ENCODE results near the gene PRKCSH.
A peak's percentile ranks its signal among the peaks of the same experiment; 100 is the strongest.
"Not testable (repeated sequence)": the region's sequence is repeated elsewhere in the genome, so short reads cannot be mapped to it uniquely, and the experiment has no call there.

PRKCSH gene

DNA sequence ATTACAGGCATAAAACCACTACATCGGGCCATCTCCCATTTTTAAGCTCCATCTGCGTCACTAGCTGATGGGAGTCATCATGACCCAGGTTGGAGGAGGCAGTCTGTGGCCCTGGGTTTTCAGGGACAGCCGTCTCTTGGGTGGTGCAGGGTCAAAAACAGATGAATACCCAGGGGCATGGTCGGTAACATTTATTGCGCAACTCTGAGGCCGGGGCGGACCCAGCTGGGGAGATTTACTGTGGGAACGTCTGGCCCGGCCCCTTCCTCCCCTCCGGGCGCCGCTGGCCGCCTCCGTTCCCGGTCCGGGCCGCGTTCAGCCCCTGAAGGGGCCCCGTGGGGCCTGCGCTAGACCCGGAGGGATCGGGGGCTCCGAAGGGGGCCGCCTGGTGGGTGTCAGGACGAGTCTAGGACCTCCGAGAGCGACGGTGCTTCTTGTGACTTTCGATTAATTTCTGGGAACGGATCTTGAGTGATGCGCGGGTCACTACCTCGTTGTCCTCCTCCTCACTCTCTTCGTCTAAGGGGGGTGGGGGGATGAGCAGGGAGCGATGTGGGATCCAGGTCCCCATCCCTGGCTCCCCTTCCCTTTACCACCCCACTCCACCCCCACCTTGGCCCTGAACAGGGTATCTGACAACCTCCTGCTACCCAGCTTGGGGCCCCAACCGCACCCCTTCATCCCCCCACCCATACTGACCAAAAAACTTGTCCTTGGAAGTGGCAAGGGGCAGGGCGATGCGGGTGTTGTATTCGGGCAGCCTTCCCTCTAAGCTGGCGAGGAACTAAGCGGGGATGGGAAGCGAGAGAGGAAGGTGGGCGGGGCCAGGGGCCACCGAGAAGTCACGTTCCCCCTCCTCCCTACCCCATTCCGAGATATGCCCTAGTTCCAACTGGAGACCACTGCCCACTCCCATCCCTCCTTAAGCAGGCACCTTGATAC is 14.7 kb upstream of the PRKCSH start:
- peak in 1 of 2 donors; percentile 36 for DNase-seq

- peak in 1 of 2 donors; percentile 58 for DNase-seq
Observed at GRCh38 chr19:11421371-11422098, 13.9 kb upstream of the PRKCSH start.

DNA sequence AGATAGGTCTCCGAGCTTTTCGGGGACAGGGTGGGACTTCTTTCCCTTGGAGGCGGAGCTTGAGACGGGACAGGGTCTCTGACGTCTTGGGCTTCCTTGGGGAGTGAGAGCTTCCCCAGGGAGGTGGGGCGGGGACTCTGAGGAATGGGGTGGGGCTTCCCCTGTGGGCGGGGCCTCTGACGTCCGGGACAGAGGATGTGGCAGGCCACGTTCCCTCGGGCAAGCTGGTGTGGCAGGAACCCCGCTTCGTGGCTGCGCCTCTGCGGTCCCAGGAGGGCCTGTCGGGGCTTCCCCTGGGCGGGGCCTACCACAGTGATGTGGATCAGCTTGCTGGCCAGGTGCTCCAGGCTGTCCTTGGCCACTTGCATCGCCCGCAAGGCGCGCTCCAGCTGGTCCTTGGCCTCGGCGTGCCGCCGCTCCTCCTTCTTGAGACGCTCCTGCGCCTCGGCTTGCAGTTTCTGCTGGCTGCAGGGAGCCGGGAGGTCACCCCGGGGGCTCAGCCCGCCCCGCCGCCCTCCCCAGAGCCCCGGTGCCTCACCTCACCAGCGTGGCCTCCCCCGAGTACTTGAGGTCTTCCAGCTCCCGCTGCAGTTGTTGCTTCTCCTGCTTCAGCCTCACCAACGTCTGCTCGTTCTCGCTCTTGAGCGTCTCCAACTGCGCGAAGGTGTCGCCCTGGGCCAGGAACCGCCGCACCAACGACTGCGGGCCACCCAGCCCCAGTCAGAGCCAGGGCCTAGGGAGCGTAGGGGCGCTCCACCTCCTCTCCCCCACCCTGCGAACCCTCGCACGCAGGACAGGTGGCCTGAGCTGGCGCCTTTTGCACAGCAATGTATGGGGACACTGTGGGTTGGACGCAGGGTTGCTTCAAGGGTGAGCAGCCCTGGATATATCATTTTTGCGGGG is 13.0 kb upstream of the PRKCSH start:
- DNase-seq: peak in 1 of 2 donors; percentile 58

DNA sequence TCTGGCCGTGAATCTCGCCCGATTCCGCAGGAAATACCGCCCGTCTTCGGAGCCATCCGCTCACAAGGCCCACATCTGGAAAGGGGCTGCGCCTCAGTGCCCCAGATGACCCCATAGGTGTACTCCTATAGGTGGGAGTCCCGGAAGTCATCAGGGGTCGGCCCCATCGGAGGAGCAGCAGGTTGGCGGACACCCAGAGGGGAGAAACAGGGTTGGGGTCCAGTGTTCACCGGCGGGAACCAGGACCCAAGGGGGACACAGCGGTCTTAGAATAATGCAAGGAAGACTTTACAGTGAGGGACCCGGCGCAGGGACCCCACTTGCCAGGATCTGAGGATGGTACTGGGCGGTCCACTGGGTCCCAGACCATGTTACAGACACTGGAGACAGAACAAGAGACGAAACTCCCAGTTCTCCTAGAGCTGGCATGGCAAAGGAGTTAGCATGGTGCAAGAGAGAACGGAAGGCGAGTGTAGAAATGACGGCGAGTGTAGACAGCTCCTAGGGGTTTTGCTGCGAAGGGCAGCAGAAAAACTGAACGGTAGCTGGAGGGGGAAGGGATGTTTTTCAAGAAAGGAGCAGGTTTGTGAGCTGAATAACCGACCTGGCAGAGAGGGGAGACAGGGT is 12.2 kb upstream of the PRKCSH start:
- no peak for DNase-seq

- no peak for DNase-seq
Observed at GRCh38 chr19:11423791-11424181, 11.6 kb upstream of the PRKCSH start.

- DNase-seq: no peak
Observed at GRCh38 chr19:11425719-11426457, 9.5 kb upstream of the PRKCSH start.

DNA sequence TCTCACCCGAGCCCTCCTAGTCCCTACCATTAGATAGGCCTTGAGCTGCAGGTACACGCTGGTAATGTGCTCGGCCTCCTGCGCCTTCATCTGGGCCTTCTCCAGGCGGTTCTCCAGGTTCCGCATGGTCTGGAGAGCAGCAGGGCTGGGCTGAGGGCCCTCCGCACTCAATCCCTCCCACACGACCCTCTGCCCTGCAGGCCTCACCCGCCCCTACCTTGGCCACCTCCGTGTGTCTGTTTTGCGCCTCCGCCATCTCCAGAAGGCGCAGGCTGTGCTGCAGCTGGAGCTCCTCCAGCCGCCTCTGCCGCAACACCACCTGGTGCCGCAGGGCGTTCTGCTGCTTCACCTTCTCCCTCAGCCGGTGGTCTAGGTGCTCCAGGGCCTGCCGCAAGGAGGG is 8.8 kb upstream of the PRKCSH start:
- DNase-seq: no peak

DNA sequence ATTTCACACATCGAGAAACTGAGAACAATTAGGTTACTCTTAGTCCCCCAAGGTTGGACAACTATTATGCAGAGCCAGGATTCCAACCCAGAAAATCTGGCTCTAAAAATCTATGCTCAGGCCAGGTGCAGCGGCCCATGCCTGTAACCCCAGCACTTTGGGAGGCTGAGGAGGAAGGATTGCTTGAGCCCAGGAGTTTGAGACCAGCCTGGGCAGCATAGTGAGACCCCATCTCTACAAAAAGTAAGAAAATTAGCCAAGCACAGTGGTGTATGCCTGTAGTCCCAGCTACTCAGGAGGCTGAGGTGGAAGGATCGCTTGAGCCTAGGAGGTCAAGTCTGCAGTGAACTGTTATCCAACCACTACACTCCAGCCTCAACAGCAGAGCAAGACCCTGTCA is 1.9 kb upstream of the PRKCSH start:
- not testable (repeated sequence) for DNase-seq

DNA sequence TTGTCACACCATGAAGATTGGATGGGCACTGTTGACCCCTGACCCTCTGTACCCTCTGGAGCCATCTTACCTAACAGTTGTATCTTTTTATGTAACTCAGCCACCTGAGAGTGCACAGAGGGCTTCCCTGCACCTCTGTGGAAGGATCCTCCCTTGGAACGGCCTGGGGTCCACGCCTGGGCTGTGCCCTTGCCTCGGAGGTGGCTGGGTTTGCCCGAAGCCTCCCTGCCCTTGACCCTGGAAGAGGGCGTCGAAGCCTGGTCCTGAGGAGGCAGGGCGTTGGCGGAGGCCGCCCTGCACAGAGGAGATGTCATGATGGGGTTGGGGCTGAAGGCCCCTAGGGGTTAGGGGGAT is 755 bp upstream of the PRKCSH start:
- no peak for DNase-seq

GRCh38 chr19:11435833-11436313 is 438 bp downstream of the PRKCSH start:
- DNase-seq: no peak

GRCh38 chr19:11437955-11438354 is 2.5 kb downstream of the PRKCSH start:
- no peak for DNase-seq

DNA sequence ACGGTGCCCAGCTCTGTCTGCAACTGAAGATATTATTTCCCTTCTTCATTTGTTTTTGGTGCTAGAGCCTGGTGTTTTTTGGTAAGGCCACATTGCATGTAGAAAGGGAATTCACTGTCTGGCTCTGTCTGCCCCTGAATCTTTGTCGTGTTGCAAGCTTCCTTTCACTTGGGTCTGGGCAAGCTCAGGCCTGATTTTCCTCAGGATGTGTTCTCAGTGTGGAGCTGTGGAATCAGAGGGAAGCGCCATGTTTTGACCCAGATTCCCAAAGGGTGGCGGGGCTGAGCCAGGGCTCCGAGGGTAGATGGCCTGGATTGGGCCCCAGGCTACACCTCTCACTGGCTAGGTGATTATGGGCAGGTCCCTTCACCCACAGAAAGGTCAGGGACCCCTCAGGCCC is 8.6 kb downstream of the PRKCSH start:
- no peak for DNase-seq

DNA sequence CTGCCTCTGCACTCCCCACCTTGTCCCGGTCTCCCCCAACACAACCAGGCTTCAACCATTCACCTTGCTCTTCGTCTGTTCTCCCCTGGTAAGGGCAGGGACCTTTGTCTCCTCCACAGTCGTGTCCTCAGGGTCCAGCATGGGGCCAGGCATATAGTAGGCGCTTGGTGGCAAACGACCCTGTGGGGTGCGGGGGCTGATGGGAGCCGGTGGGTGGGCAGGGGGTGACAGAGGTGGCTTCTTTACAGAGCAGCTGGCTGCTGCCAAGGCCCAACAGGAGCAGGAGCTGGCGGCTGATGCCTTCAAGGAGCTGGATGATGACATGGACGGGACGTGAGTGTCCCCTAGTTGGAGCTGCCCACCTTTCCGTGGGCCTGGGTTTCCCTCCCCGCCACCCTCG is 9.7 kb downstream of the PRKCSH start:
- no peak for DNase-seq

DNA sequence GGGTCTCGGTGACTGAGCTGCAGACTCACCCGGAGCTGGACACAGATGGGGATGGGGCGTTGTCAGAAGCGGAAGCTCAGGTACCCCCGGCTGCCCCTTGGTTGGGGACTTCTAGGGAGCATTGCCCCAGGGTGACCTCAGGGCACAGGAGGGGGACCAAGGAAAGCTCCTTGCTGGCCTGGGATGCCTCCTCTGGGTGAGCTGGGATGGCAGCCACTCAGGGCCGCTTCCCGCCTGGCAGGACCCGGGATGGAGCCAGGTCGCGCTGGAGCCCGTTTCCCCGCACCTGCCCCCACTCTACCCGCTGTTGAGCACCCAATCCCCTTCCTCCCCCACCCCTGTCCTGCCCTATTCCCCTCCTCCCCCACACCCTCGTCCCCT is 10.8 kb downstream of the PRKCSH start:
- no peak for DNase-seq

DNA sequence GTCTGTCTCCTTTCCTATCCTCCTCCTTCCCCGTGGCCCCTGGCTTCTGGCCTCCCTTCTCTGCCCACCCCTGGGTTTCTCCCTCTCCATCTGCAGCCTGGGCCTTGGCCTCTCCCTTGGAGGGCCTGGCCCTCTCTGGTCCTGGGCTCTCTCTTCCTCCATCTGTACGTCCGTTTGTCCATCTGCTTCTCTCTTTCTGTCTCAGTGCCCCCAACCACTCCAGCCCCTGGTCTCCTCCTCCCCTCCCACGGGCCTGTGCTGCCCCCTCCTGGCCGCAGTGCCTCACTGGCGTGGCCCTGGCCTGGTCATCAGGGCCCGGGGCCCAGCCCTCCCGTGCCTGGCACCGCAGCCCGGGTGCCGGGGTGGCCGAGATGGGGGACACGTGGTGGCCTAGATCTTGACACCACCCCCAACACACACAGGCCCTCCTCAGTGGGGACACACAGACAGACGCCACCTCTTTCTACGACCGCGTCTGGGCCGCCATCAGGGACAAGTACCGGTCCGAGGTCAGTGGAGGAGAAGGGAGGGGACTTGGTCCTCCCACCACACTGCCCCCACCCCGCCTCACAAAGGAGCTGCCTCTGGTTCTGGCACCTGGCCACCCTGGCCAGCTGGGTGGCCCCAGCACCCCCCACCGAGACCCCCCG is 11.3 kb downstream of the PRKCSH start:
- DNase-seq: peak in 1 of 2 donors; percentile 2

DNA sequence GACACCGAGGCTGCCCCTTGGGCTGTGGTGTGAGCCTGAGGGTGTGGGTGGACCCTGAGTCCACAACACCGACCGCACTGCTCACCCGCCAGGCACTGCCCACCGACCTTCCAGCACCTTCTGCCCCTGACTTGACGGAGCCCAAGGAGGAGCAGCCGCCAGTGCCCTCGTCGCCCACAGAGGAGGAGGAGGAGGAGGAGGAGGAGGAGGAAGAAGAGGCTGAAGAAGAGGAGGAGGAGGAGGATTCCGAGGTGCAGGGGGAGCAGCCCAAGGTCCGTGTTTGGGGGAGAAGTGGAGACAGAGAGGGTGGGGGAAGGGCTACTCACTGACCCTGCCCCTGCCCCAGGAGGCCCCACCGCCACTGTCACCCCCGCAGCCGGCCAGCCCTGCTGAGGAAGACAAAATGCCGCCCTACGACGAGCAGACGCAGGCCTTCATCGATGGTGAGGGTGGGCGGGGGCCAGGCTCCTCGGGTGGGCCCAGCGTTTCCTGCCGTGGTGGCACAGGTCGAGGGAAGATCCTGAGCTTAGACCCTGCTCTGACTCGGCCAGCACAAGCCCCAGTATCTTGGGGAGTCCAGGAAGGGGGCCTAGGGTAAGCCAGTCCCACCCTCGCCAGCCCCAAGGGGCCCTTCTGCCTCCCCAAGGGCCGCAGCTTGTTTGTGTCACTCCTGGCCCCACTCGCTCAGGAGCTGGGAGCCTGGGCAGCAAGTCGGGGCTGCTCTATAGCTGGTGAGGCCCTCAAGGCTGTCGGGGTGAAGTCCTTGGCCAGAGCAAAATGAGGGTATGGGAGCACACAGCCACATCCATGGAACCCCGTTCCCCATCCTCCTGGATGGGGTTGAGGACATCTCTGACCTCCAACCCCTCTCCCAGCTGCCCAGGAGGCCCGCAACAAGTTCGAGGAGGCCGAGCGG is 12.2 kb downstream of the PRKCSH start:
- DNase-seq: no peak

DNA sequence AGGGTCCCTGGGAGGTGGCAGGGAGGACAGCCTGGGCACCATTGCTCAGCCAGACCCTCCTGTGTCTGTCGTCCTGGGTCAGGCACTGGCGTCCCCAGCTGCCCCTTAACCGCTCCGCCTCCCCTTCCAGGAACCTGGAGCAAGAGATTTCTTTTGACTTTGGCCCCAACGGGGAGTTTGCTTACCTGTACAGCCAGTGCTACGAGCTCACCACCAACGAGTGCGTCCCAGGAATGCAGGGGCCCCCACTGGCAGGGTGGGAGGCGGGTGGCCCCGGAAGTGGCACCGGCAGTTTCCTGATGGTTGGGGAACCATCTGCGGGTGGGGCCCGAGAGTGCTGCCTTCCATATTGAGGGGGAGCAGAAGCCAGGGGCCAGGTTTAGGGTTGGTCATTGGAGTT is 13.0 kb downstream of the PRKCSH start:
- DNase-seq: no peak

DNA sequence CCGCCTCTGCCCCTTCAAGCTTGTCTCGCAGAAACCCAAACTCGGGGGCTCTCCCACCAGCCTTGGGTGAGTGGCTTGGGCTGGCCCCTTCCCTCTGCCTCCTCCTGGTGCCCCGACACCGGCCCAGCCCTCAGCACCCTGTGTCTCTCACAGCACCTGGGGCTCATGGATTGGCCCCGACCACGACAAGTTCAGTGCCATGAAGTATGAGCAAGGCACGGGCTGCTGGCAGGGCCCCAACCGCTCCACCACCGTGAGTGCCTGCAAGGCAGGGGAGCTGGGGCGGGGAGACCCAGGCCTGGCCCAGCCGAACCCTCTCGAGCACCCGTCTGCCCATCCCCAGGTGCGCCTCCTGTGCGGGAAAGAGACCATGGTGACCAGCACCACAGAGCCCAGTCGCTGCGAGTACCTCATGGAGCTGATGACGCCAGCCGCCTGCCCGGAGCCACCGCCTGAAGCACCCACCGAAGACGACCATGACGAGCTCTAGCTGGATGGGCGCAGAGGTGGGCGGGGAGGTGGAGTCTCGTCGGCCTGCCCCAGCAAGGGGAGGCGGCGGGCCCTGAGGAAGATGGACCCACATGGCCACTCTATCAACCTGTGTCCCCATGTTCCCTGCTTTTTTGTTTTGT is 13.6 kb downstream of the PRKCSH start:
- DNase-seq: no peak

- no peak for DNase-seq
Observed at GRCh38 chr19:11450570-11451326, 15.3 kb downstream of the PRKCSH start.

All from bone marrow (tissue), 2 donors.